ENCODE measurements around the gene USP32.

Gene USP32

GRCh38 chr17:60135951-60136666 lies 255.8 kb downstream of the USP32 start:
- no peaks in the 10 kb centered on the region for H3F3A ChIP-seq (ENCODE audit: insufficient read depth, low read length)
- no peaks in the 10 kb centered on the region for H3K9me3 ChIP-seq (ENCODE audit: low read length)
- H3K4me1 ChIP-seq (ENCODE audit: insufficient read depth, low read length, severe bottlenecking), result peaks cover 17% of the 10 kb centered on the region
- H3K9ac ChIP-seq (ENCODE audit: low read length), result no peak overlapping the region
- no peak overlapping the region for H2AFZ ChIP-seq (ENCODE audit: low read length)
- H3K27me3 ChIP-seq (ENCODE audit: insufficient read depth, low read length), result no peaks in the 10 kb centered on the region
- H3K4me2 ChIP-seq (ENCODE audit: low read length), result peak overlapping the region; percentile 95; the same call in 1 of the 2 replicates
- H3K79me2 ChIP-seq (ENCODE audit: insufficient read depth, low read length), result no peaks in the 10 kb centered on the region
- H3K27ac ChIP-seq (ENCODE audit: low read depth, low read length, poor library complexity, severe bottlenecking), result no peak overlapping the region
- no peak for TF ChIP-seq EZH2 (IDR thresholded peaks at IDR 0.05; ENCODE audit: borderline replicate concordance, low read length)
- TF ChIP-seq CTCF (IDR thresholded peaks at IDR 0.05; ENCODE audit: low read length), result no peak
- H4K20me1 ChIP-seq (ENCODE audit: insufficient read depth, low read length), result no peaks in the 10 kb centered on the region
- H3K4me3 ChIP-seq (ENCODE audit: low read depth, low read length, poor library complexity, severe bottlenecking), result no peak overlapping the region
- no peaks in the 10 kb centered on the region for H3K9me2 ChIP-seq (ENCODE audit: low read depth, low read length)
- H3K36me3 ChIP-seq (ENCODE audit: insufficient read depth, low read length), result no peaks in the 10 kb centered on the region

- Histone ChIP-seq H3K4me2 (ENCODE audit: low read length) (peak overlapping the region; percentile 95), H3K9me3 (ENCODE audit: low read length) (no peaks in the 10 kb centered on the region), H3K4me1 (ENCODE audit: insufficient read depth, low read length, severe bottlenecking) (peaks cover 17% of the 10 kb centered on the region), H3K27me3 (ENCODE audit: insufficient read depth, low read length) (no peaks in the 10 kb centered on the region), H3K36me3 (ENCODE audit: insufficient read depth, low read length) (no peaks in the 10 kb centered on the region), H3K4me3 (ENCODE audit: low read depth, low read length, poor library complexity, severe bottlenecking) (peak overlapping the region; percentile 67), H3K27ac (ENCODE audit: low read depth, low read length, poor library complexity, severe bottlenecking) (peak overlapping the region; percentile 1), H3K9me2 (ENCODE audit: low read depth, low read length) (no peaks in the 10 kb centered on the region), H3F3A (ENCODE audit: insufficient read depth, low read length) (no peaks in the 10 kb centered on the region), H3K9ac (ENCODE audit: low read length) (peak overlapping the region; percentile 57), H3K79me2 (ENCODE audit: insufficient read depth, low read length) (no peaks in the 10 kb centered on the region), H4K20me1 (ENCODE audit: insufficient read depth, low read length) (no peaks in the 10 kb centered on the region), H2AFZ (ENCODE audit: low read length) (0 out of 2 replicates have a peak overlapping the region, but pooled peaks have one; percentile 31)
- TF ChIP-seq CTCF (IDR thresholded peaks at IDR 0.05; ENCODE audit: low read length), result no peak
- no peak for TF ChIP-seq EZH2 (IDR thresholded peaks at IDR 0.05; ENCODE audit: borderline replicate concordance, low read length)
Measured at GRCh38 chr17:60135151-60135950, 256.6 kb downstream of the USP32 start.

GRCh38 chr17:60134396-60135150 lies 257.4 kb downstream of the USP32 start:
- no peak for TF ChIP-seq CTCF (IDR thresholded peaks at IDR 0.05; ENCODE audit: low read length)
- Histone ChIP-seq H3K4me1 (ENCODE audit: insufficient read depth, low read length, severe bottlenecking) (peaks cover 17% of the 10 kb centered on the region), H3K27me3 (ENCODE audit: insufficient read depth, low read length) (no peaks in the 10 kb centered on the region), H3K79me2 (ENCODE audit: insufficient read depth, low read length) (no peaks in the 10 kb centered on the region), H3K9me3 (ENCODE audit: low read length) (no peaks in the 10 kb centered on the region), H4K20me1 (ENCODE audit: insufficient read depth, low read length) (no peaks in the 10 kb centered on the region), H3K4me3 (ENCODE audit: low read depth, low read length, poor library complexity, severe bottlenecking) (peak overlapping the region; percentile 67), H3K9me2 (ENCODE audit: low read depth, low read length) (no peaks in the 10 kb centered on the region), H3K4me2 (ENCODE audit: low read length) (peak overlapping the region; percentile 95), H2AFZ (ENCODE audit: low read length) (0 out of 2 replicates have a peak overlapping the region, but pooled peaks have one; percentile 31), H3K9ac (ENCODE audit: low read length) (peak overlapping the region; percentile 57), H3K27ac (ENCODE audit: low read depth, low read length, poor library complexity, severe bottlenecking) (peak overlapping the region; percentile 1), H3F3A (ENCODE audit: insufficient read depth, low read length) (no peaks in the 10 kb centered on the region), H3K36me3 (ENCODE audit: insufficient read depth, low read length) (no peaks in the 10 kb centered on the region)

Data from OCI-LY1 (cell line).